Sigmoid colon (tissue), 7 donors: ENCODE results near the gene ABCA12. TPM values are rescaled to one million over a fixed set of nuclear protein-coding genes. Genes with fewer than 3 reads are reported as not detected.

ENCODE experiments used
- DNase-seq: peaks from one replicate; pipeline ENCODE4 v3.0.0-alpha.2; 2019
- H3K27ac ChIP-seq, 4 donors: fragments of 200-600 bp; sonication (generic); one replicate each; pipeline ENCODE4 v1.5.1; 2016 to 2019; ENCODE audit warnings: mild to moderate bottlenecking in 1 of 4
- H3K27me3 ChIP-seq, 3 donors: fragments of 200-600 bp; sonication (generic); one replicate each; pipeline ENCODE4 v1.5.1; 2019; ENCODE audit warnings: mild to moderate bottlenecking in 1 of 3
- H3K36me3 ChIP-seq, 4 donors: fragments of 200-600 bp; sonication (generic); one replicate each; pipeline ENCODE4 v1.5.1; 2016 to 2019
- H3K4me1 ChIP-seq, 4 donors: fragments of 200-600 bp; sonication (generic); one replicate each; pipeline ENCODE4 v1.5.1; 2017 to 2019
- H3K4me3 ChIP-seq, 4 donors: fragments of 200-600 bp; sonication (generic); one replicate each; pipeline ENCODE4 v1.5.1; 2017 to 2019; ENCODE audit warnings: mild to moderate bottlenecking in 2 of 4, moderate library complexity in 1 of 4
- H3K9me3 ChIP-seq, 4 donors: fragments of 200-600 bp in 3 of 4; sonication (generic) in 3 of 4; one replicate each; pipeline versions ENCODE4 v1.5.1 to v1.6.1; 2013 to 2019
- EP300 ChIP-seq, 4 donors: sonication (generic); formaldehyde crosslinking; IDR thresholded peaks; one replicate each; pipeline ENCODE4 v1.6.1; 2017; ENCODE audit warnings: antibody characterized with exemption in 4 of 4
- POLR2A ChIP-seq, 2 donors: fragments of 450-650 bp; IDR thresholded peaks; one replicate each; pipeline ENCODE4 v1.6.1; 2016; ENCODE audit warnings: antibody characterized with exemption in 2 of 2, mild to moderate bottlenecking in 2 of 2, moderate library complexity in 2 of 2
- POLR2AphosphoS5 ChIP-seq, 4 donors: sonication (generic); formaldehyde crosslinking; IDR thresholded peaks; one replicate each; pipeline ENCODE4 v1.6.1; 2017; ENCODE audit warnings: antibody characterized with exemption in 4 of 4
- WGBS, 2 donors: extraction: QIAGEN DNeasy Blood & Tissue Kit; methylation state at CpG; one replicate each; pipeline ENCODE4 v1.1.7; 2013; 5-methylcytosine and 5-hydroxymethylcytosine counted together
- intact Hi-C: fragments of 100-400 bp; cut with DNase I; formaldehyde crosslinking; loops from one replicate; pipeline ENCODE4 v1.15.1; 2023
- polyA plus RNA-seq, 3 donors: library from polyadenylated mRNA; stranded (reverse); fragments of 200-250 nt; gene quantifications; one replicate each; pipeline ENCODE4 v1.2.3, GENCODE V29; 2013
- total RNA-seq, 4 donors: library from RNA; depleted of rRNA; stranded (reverse); fragments of >200 nt; gene quantifications; one replicate each; pipeline ENCODE4 v1.1.0, GENCODE V29; 2016
- TF ChIP-seq, protein P1 (sequence below), 4 experiments: fragments of 450-650 bp in 3 of 4; fragments of 200-600 bp in 1 of 4; IDR thresholded peaks; one replicate each; pipeline ENCODE4 v1.5.1; 2016 to 2019; ENCODE audit warnings: antibody characterized with exemption in 4 of 4, mild to moderate bottlenecking in 3 of 4, moderate library complexity in 2 of 4
- donor health status: healthy with polysubstance abuse.
- donor health status: Bipolar disorder and iron deficiency.
- donor health status: healthy.

Gene ABCA12
- total and polyA plus RNA-seq, 7 donors: under 0.01 to 0.66 (median 0.28) TPM; not detected in 2

DNA sequence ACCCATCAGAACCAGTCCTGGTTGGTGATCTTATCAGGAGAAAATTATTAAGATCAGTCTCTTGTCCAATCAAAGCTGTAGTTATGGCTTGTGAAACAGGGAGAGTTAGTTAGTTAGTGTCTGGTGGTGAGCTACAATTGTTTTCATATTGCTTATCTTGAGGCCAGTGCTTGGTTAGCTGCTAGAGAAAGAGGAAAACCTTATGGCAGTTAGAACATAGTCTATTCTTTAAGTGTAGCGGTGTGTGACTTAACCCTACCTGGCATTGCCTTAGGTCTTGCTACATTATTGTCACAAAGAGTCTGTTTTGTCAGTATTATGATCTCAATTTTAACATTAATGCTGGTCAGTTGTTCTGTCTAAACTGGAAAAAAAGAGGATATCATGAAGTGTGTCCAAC, 11.5 kb upstream of the ABCA12 start:
- no peak for DNase-seq

DNA sequence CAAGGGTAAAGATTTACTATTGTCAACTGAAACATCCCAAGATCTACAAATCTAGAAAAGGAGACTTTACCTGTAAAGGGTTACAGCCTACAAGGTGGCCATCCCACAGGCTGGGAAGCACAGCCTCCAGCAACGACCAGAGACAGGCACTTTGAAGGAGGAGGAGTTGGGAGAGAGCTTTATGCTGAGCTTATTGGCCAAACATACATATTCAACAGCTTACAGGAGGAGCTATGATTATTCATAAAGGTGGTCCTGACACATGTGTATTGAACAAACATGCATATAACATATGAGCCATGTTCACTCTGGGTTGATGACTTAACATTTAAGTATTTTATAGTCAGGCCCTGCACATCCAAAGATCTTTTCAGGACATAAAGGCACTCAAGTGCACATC, 11.1 kb upstream of the ABCA12 start:
- H3K27ac ChIP-seq: no peak overlapping the region
- H3K36me3 ChIP-seq: no peaks in the 10 kb centered on the region
- 2 to 14% methylated on average over 1 of the region's 1 CpG for WGBS, 2 donors
- intact Hi-C loops: no loop called here
- no peaks in the 10 kb centered on the region for H3K27me3 ChIP-seq
- H3K9me3 ChIP-seq: no peaks in the 10 kb centered on the region
- no peak for DNase-seq
- H3K4me3 ChIP-seq: no peak overlapping the region
- H3K4me1 ChIP-seq: no peaks in the 10 kb centered on the region
- TF ChIP-seq EP300 (IDR thresholded peaks at IDR 0.05): no peak
- TF ChIP-seq POLR2AphosphoS5 (IDR thresholded peaks at IDR 0.05): no peak
- no peak for TF ChIP-seq POLR2A (IDR thresholded peaks at IDR 0.05)
- TF ChIP-seq, protein P1, sequence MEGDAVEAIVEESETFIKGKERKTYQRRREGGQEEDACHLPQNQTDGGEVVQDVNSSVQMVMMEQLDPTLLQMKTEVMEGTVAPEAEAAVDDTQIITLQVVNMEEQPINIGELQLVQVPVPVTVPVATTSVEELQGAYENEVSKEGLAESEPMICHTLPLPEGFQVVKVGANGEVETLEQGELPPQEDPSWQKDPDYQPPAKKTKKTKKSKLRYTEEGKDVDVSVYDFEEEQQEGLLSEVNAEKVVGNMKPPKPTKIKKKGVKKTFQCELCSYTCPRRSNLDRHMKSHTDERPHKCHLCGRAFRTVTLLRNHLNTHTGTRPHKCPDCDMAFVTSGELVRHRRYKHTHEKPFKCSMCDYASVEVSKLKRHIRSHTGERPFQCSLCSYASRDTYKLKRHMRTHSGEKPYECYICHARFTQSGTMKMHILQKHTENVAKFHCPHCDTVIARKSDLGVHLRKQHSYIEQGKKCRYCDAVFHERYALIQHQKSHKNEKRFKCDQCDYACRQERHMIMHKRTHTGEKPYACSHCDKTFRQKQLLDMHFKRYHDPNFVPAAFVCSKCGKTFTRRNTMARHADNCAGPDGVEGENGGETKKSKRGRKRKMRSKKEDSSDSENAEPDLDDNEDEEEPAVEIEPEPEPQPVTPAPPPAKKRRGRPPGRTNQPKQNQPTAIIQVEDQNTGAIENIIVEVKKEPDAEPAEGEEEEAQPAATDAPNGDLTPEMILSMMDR (IDR thresholded peaks at IDR 0.05): no peak

More for the DNA sequence above, 11.5 kb upstream of the ABCA12 start:
- no peak for TF ChIP-seq EP300 (IDR thresholded peaks at IDR 0.05)
- TF ChIP-seq POLR2AphosphoS5 (IDR thresholded peaks at IDR 0.05): no peak
- TF ChIP-seq POLR2A (IDR thresholded peaks at IDR 0.05): no peak
- TF ChIP-seq, protein P1 (IDR thresholded peaks at IDR 0.05): no peak
- 95 to 96% methylated on average over 1 of the region's 1 CpG for WGBS, 2 donors
- Histone ChIP-seq H3K4me1 (no peaks in the 10 kb centered on the region), H3K27ac (no peak overlapping the region), H3K36me3 (no peaks in the 10 kb centered on the region), H3K9me3 (no peaks in the 10 kb centered on the region), H3K27me3 (no peaks in the 10 kb centered on the region), H3K4me3 (no peak overlapping the region)
- intact Hi-C loops: no loop called here

DNA sequence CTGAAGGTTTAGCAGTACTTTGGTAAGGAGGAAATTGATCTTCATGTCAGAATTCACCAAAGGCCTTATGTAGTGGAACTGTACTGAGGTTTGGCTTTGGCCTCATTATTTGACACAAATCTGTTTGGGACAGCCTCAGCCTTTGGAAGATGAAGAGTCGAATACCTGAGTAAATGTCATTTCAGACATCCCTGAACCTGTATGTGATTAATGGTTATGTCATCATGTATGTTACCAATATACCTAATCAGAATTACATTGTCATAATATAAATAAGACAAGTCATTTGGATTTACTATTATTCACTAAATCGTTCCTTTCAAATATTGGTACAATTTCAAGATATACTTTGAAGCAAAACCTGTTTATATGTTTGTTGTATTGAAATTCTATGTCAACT, 10.6 kb upstream of the ABCA12 start:
- H3K4me1 ChIP-seq: no peaks in the 10 kb centered on the region
- DNase-seq: no peak
- H3K9me3 ChIP-seq: no peaks in the 10 kb centered on the region
- no peaks in the 10 kb centered on the region for H3K36me3 ChIP-seq
- 89% methylated on average over 2 of the region's 2 CpGs for WGBS, 2 donors
- no peak overlapping the region for H3K4me3 ChIP-seq
- no peaks in the 10 kb centered on the region for H3K27me3 ChIP-seq
- no peak overlapping the region for H3K27ac ChIP-seq
- intact Hi-C loops: no loop called here
- TF ChIP-seq POLR2A (IDR thresholded peaks at IDR 0.05): no peak
- TF ChIP-seq, protein P1 (IDR thresholded peaks at IDR 0.05): no peak
- TF ChIP-seq POLR2AphosphoS5 (IDR thresholded peaks at IDR 0.05): no peak
- TF ChIP-seq EP300 (IDR thresholded peaks at IDR 0.05): no peak

DNA sequence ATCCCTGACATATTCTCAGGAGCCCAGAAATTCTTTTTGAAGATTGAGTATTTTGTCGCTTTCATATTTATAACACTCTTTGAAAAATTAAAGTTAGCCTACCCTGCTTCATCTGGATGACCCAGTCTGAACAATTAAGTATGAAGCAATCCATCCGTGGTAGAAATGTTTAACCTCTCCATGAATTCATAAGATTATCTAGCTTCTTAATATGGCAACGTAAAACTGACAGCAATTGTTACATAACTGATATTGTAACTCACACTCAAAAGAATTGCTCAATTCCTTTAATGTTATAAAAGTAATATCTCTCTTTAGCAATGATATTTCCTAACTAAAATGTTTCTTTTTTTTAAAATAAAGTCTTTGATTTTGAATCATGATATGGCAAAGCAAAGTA, 7.2 kb upstream of the ABCA12 start:
- Histone ChIP-seq H3K9me3 (no peaks in the 10 kb centered on the region), H3K27me3 (no peaks in the 10 kb centered on the region), H3K36me3 (no peaks in the 10 kb centered on the region), H3K4me3 (no peak overlapping the region), H3K4me1 (no peaks in the 10 kb centered on the region), H3K27ac (no peak overlapping the region)
- TF ChIP-seq, protein P1 (IDR thresholded peaks at IDR 0.05): no peak
- TF ChIP-seq EP300 (IDR thresholded peaks at IDR 0.05) (no peak), POLR2AphosphoS5 (IDR thresholded peaks at IDR 0.05) (no peak)
- intact Hi-C loops: no loop called here
- 56 to 73% methylated on average over 3 of the region's 3 CpGs for WGBS, 2 donors
- no peak for DNase-seq

DNA sequence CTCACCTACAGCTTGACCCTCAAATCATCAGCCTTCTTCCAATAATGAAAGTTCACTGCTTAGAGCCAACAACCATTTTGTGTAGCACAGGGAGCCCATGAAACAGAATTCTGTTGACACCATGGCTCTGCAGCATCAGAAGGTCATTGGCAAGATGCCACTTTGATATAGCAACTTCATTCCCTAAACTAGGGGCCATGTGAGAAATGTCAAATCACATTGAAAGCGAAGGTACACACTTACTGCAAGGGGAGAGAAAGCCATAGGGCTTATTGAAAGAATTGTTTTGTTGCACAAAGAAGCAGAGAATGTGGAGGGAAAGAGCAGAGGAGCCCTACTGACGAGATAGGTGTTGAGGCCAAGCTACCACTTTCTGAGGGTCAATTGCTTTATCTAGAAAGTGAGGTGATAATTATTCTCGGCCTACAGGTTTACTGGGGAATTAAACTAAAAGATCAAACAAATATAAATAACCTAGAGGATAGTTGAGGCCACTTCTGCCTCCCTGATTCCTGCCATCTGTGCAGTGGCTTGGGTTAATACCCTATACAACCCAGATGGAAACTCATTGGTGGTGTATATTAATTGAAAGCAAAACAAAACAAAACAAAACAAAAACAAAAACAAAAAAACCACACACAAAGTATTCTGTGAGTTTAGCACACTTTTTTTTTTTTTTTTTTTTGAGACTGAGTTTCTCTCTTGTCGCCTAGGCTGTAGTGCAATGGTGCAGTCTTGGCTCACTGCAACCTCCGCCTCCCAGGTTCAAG, 5.9 kb upstream of the ABCA12 start:
- 76 to 84% methylated on average over 5 of the region's 5 CpGs for WGBS, 2 donors
- no peaks in the 10 kb centered on the region for H3K4me1 ChIP-seq
- H3K4me3 ChIP-seq: no peak overlapping the region
- no peaks in the 10 kb centered on the region for H3K27me3 ChIP-seq
- H3K36me3 ChIP-seq: no peaks in the 10 kb centered on the region
- no peak overlapping the region for H3K27ac ChIP-seq
- TF ChIP-seq POLR2A (IDR thresholded peaks at IDR 0.05): no peak
- no peak for TF ChIP-seq EP300 (IDR thresholded peaks at IDR 0.05)
- TF ChIP-seq, protein P1 (IDR thresholded peaks at IDR 0.05): no peak
- TF ChIP-seq POLR2AphosphoS5 (IDR thresholded peaks at IDR 0.05): no peak
- intact Hi-C loops: no loop called here
- no peaks in the 10 kb centered on the region for H3K9me3 ChIP-seq
- DNase-seq: no peak
